PC-3 (cell line): ENCODE data around the gene CPA2.
"Not testable (repeated sequence)": the region's sequence is repeated elsewhere in the genome, so short reads cannot be mapped to it uniquely, and the experiment has no call there.

ENCODE experiments used
- CTCF ChIP-seq: fragments of 300-600 bp; sonication (generic); conservative IDR thresholded peaks from 2 replicates; pipeline ENCODE4 v1.5.1; 2017; ENCODE audit warnings: antibody characterized with exemption, low read depth, mild to moderate bottlenecking, low read length
- EZH2phosphoT487 ChIP-seq: fragments of 300-600 bp; sonication (generic); IDR thresholded peaks from 2 replicates; pipeline ENCODE4 v1.6.1; 2018; ENCODE audit warnings: mild to moderate bottlenecking, antibody characterized with exemption, low read length, borderline replicate concordance

- not testable (repeated sequence) for TF ChIP-seq CTCF, EZH2phosphoT487
These were observed 17.0 kb upstream of the CPA2 start for GRCh38 chr7:130249626-130250025.
